DND-41 (cell line): Measurements from ENCODE around the gene COQ2.

Source experiments
- ATAC-seq: fragments of 200-7000 bp; cut with Tn5 transposase; 3 replicates; pipeline ENCODE4 v1.9.1; 2021; ENCODE audit warnings: low read depth; ENCODE audit not compliant: insufficient read depth
- DNase-seq: peaks from one replicate; pipeline ENCODE4 v3.0.0-alpha.2; 2020
- H2AFZ ChIP-seq: 2 replicates; pipeline ENCODE4 v1.6.0; 2012; ENCODE audit warnings: low read depth, low read length
- H3K27ac ChIP-seq: 2 replicates; pipeline ENCODE4 v1.5.1; 2012; ENCODE audit warnings: low read length, inconsistent platforms
- H3K27me3 ChIP-seq: fragments of 200-600 bp; sonication (generic); 2 replicates; pipeline ENCODE4 v1.6.0; 2012; ENCODE audit warnings: low read length, mild to moderate bottlenecking, inconsistent platforms; ENCODE audit not compliant: insufficient read depth, poor library complexity
- H3K36me3 ChIP-seq: 2 replicates; pipeline ENCODE4 v1.5.1; 2012; ENCODE audit warnings: low read length, inconsistent platforms; ENCODE audit not compliant: insufficient read depth
- H3K4me1 ChIP-seq: 2 replicates; pipeline ENCODE4 v1.5.1; 2012; ENCODE audit warnings: mild to moderate bottlenecking, low read length; ENCODE audit not compliant: insufficient read depth
- H3K4me2 ChIP-seq: 2 replicates; pipeline ENCODE4 v1.6.0; 2012; ENCODE audit warnings: mild to moderate bottlenecking, moderate library complexity, low read length, inconsistent platforms; ENCODE audit not compliant: insufficient read depth
- H3K4me3 ChIP-seq, 2 experiments: fragments of 200-600 bp in 1 of 2; shearing (Covaris generic) in 1 of 2; 2 replicates each; pipeline ENCODE4 v1.5.1; 2012 to 2016; ENCODE audit warnings: inconsistent platforms in 2 of 2, low read length in 2 of 2, mild to moderate bottlenecking in 2 of 2, low read depth in 1 of 2, moderate library complexity in 1 of 2
- H3K79me2 ChIP-seq: 2 replicates; pipeline ENCODE4 v1.6.0; 2012; ENCODE audit warnings: low read length, inconsistent platforms; ENCODE audit not compliant: insufficient read depth
- H3K9ac ChIP-seq: 2 replicates; pipeline ENCODE4 v1.6.0; 2012; ENCODE audit warnings: low read depth, mild to moderate bottlenecking, inconsistent platforms, low read length, moderate library complexity
- H3K9me3 ChIP-seq: 2 replicates; pipeline ENCODE4 v1.5.1; 2012; ENCODE audit warnings: low read length, moderate library complexity, mild to moderate bottlenecking, inconsistent platforms; ENCODE audit not compliant: insufficient read depth, severe bottlenecking
- H4K20me1 ChIP-seq: 2 replicates; pipeline ENCODE4 v1.6.0; 2012; ENCODE audit warnings: low read length; ENCODE audit not compliant: insufficient read depth
- EZH2 ChIP-seq: IDR thresholded peaks from 3 replicates; pipeline ENCODE4 v1.6.1; 2012; ENCODE audit warnings: borderline replicate concordance, low read depth, mild to moderate bottlenecking, moderate library complexity, low read length, inconsistent platforms; ENCODE audit not compliant: severe bottlenecking
- TF ChIP-seq, protein P1 (sequence below): IDR thresholded peaks from 2 replicates; pipeline ENCODE4 v1.5.1; 2012; ENCODE audit warnings: borderline replicate concordance, low read length, moderate library complexity, mild to moderate bottlenecking; ENCODE audit not compliant: poor library complexity, severe bottlenecking; ENCODE audit errors: extremely low read depth

The COQ2 gene

DNA sequence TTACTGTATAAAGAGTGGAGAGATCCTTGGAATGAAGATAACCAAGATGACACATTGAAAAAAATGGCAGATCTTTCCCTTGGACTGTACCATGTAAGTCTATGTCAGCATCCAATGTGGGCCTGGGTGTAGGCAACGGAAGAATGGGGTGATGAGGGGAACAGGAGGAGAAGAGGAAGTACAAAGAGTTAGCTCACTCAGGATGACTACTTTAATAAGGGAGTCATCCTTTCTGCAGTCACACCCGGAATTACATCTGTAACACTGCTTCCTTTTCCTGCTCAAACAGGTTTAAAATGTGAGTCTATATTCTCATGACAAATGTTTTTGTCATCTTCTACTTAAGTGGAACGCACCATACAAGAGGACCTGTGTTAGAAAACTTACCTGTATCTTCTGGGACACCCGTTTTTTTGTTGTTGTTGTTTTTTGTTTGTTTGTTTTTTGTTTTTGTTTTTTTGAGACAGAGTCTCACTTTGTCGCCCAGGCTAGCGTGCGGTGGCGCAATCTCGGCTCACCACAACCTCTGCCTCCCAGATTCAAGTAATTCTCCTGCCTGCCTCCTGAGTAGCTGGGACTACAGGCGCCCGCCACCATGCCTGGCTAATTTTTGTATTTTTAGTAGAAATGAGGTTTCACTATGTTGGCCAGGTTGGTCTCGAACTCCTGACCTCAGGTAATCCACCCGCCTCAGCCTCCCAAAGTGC is 32.0 kb upstream of the COQ2 start:
- H3K9ac ChIP-seq: no peak overlapping the region
- H3K27me3 ChIP-seq: no peaks in the 10 kb centered on the region
- no peaks in the 10 kb centered on the region for H3K79me2 ChIP-seq
- no peak overlapping the region for H3K27ac ChIP-seq
- TF ChIP-seq EZH2: no peak
- TF ChIP-seq, protein P1, sequence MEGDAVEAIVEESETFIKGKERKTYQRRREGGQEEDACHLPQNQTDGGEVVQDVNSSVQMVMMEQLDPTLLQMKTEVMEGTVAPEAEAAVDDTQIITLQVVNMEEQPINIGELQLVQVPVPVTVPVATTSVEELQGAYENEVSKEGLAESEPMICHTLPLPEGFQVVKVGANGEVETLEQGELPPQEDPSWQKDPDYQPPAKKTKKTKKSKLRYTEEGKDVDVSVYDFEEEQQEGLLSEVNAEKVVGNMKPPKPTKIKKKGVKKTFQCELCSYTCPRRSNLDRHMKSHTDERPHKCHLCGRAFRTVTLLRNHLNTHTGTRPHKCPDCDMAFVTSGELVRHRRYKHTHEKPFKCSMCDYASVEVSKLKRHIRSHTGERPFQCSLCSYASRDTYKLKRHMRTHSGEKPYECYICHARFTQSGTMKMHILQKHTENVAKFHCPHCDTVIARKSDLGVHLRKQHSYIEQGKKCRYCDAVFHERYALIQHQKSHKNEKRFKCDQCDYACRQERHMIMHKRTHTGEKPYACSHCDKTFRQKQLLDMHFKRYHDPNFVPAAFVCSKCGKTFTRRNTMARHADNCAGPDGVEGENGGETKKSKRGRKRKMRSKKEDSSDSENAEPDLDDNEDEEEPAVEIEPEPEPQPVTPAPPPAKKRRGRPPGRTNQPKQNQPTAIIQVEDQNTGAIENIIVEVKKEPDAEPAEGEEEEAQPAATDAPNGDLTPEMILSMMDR: no peak
- no peaks in the 10 kb centered on the region for H3K4me1 ChIP-seq
- no peak overlapping the region for H3K4me2 ChIP-seq
- H2AFZ ChIP-seq: no peak overlapping the region
- DNase-seq: no peak
- H3K4me3 ChIP-seq: no peak overlapping the region
- H3K9me3 ChIP-seq: no peaks in the 10 kb centered on the region
- no peaks in the 10 kb centered on the region for H3K36me3 ChIP-seq
- no peak for ATAC-seq
- H4K20me1 ChIP-seq: no peaks in the 10 kb centered on the region

- no peaks in the 10 kb centered on the region for H3K27me3 ChIP-seq
- no peak overlapping the region for H3K27ac ChIP-seq
- H3K4me3 ChIP-seq: no peak overlapping the region
- DNase-seq (no peak), ATAC-seq (no peak)
- no peak overlapping the region for H2AFZ ChIP-seq
- no peaks in the 10 kb centered on the region for H3K9me3 ChIP-seq
- H3K4me1 ChIP-seq: no peaks in the 10 kb centered on the region
- no peak overlapping the region for H3K9ac ChIP-seq
- H3K79me2 ChIP-seq: no peaks in the 10 kb centered on the region
- TF ChIP-seq EZH2: no peak
- TF ChIP-seq, protein P1: no peak
- H3K4me2 ChIP-seq: no peak overlapping the region
- H3K36me3 ChIP-seq: no peaks in the 10 kb centered on the region
- no peaks in the 10 kb centered on the region for H4K20me1 ChIP-seq
Measured at GRCh38 chr4:83315341-83315870, 30.8 kb upstream of the COQ2 start.

- Histone ChIP-seq H3K4me1 (no peaks in the 10 kb centered on the region), H3K4me2 (no peak overlapping the region), H3K9ac (no peak overlapping the region), H3K27ac (no peak overlapping the region), H2AFZ (no peak overlapping the region), H3K4me3 (no peak overlapping the region), H3K79me2 (no peaks in the 10 kb centered on the region), H4K20me1 (no peaks in the 10 kb centered on the region), H3K36me3 (no peaks in the 10 kb centered on the region), H3K27me3 (peaks cover 18% of the 10 kb centered on the region), H3K9me3 (no peaks in the 10 kb centered on the region)
- ATAC-seq: no peak
- no peak for TF ChIP-seq EZH2
- TF ChIP-seq, protein P1: no peak
- DNase-seq: no peak
Measured at GRCh38 chr4:83308672-83309071, 24.1 kb upstream of the COQ2 start.
